Suppressor macrophage (primary cell): Measurements from ENCODE around the gene SFPQ.
A peak's percentile ranks its signal among the peaks of the same experiment; 100 is the strongest.
"Not testable (repeated sequence)": the region's sequence is repeated elsewhere in the genome, so short reads cannot be mapped to it uniquely, and the experiment has no call there.

Experiments used
- DNase-seq, 4 experiments: peaks; one replicate each; pipeline ENCODE4 v3.0.0-alpha.2; 2020 to 2022

Gene SFPQ

GRCh38 chr1:35186239-35186638, 6.7 kb downstream of the SFPQ start:
- DNase-seq: no peak

GRCh38 chr1:35185200-35185599, 7.7 kb downstream of the SFPQ start:
- no peak for DNase-seq

- DNase-seq: no peak
These were observed 8.3 kb downstream of the SFPQ start for GRCh38 chr1:35184495-35185199.

DNA sequence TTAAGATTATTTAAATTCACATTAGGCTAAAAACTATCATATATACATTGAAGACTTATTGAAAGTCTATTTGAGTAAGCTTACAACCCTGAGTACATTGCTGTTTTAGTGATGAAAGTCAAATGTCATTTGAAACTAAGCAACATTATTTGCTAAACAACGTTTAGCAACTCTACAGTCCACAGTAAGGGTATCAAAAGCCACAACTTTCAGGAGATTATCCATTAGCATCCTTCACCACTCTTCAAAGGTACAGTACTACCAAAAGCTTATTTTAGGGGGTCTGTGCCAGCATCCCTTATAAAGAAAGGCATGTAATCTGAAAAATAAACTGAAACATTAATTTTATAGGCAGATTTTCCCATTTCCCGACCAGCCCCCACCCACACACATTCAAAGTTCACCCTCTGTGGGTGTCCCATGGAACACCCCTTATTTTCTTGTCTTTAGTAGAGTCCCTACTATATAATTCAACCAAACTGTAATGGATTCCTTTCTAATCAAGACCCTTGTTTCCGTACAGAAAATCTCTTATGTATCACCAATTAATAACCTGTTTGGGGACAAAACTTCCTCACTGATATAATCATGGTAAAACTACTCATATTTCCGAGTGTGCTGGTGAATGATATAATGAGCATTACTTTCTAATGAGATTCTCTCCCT, 11.0 kb downstream of the SFPQ start:
- no peak for DNase-seq

DNA sequence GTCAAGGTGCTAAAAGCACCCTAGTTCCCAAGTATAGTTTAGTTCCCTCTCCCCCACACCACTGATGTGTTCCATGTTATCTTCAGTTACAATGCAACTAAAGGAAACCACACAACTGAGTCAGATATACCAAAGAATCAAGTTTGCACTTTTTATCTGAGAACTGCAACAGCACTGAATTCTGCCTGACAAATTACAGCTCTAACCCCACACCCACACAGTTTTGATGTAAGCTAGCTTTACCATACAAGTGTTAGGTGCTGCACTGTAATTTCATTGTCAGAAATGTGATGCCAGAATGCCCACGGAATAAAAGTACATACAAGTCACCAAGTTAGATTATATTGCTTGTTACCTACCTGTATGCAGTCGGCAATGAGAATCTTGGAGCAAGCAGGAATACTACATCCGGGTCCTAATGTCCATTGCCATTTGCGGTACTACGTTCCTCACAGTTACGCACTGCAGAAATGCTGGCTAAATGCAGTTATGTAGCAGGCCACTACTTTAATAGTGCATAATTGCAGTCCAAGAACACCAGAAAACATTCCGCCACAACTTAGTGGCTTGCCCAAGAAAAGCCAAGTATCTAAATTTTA, 12.1 kb downstream of the SFPQ start:
- DNase-seq: peak in 1 of 4 experiments; percentile 22

DNA sequence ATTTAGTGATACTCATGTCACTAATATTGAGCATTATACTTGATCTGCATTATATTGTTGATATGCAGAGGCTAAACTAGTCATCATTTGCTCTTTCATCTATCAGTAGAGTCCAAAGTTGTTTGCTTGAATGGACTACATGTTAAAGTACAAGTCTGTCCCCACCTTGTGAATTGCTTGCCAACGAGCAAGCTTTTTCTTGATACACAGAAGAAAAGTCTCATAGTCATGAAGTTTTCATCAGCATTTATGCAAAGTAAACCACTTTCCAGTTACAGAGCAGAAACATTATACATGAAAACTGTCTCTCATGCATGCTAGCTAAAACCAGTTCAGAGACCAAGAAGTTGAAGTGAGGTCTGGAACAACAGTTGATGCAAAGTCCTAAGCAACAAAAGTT, 13.0 kb downstream of the SFPQ start:
- DNase-seq: no peak

DNA sequence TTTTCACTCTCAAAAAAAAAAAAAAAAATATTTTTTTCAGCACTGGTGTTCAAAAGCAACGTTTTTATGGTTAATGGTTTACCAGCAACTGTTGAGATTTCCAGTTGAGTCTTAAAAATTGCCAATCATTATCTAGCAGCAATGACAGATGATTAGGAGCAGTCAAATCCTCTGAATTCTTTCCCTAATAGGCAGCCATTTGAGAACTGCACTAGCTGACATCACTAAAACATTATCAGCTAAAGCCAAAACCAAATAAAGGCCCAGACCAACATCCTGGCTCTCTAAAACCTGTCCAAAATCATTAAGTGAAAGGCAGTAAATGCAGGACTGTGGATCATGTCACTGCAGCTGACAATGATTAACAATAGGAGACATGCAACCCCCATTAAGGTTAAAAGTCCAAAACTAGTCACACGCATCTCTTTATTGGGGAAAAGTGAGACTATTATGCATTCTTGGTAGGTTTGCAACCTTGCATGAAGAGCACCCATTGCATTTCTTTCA, 14.0 kb downstream of the SFPQ start:
- no peak for DNase-seq

GRCh38 chr1:35178295-35178695, 14.7 kb downstream of the SFPQ start:
- no peak for DNase-seq

DNA sequence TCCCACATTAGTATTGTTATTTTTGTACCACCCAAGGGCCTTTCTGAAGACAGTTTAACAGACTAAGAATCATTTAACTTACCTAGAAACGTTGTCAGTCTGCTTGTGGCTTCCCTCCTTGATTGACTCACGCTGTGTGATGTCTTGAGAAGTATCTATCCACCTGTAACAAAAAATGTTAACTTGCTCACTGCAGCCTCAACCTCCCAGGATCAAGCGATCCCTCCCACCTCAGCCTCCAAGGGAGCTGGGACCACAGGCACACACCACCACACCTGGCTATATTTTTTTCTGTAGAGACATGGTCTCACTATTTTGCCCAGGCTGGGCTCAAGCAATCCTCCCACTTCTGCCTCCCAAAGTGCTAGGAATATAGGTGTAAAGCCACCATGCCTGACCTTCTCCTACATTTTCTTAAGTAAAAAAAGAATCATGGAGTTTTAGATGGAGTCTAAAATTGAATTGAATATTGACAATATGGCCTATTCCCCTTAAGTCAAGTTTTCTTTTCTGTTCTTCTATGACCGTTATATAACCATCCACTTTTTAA, 15.6 kb downstream of the SFPQ start:
- no peak for DNase-seq

DNA sequence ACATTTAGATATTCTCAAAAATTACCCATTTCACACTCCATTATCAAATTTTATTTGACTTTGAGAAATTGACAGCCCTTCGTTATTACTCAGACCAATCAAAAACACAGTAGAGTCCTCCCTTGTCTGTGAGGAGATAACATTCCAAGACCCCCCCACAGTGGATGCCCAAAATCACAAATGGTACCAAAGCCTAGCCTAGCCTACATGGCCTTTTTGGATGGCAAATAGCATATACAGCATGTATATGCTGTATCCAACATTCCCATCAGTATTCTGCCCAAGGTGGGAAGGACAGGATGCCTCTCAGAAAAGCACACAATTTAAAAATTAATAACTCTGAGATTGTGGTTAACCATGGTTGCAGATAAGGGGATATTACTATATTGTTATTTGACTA, 17.3 kb downstream of the SFPQ start:
- DNase-seq: no peak

GRCh38 chr1:35175098-35175576, 17.8 kb downstream of the SFPQ start:
- no peak for DNase-seq

DNA sequence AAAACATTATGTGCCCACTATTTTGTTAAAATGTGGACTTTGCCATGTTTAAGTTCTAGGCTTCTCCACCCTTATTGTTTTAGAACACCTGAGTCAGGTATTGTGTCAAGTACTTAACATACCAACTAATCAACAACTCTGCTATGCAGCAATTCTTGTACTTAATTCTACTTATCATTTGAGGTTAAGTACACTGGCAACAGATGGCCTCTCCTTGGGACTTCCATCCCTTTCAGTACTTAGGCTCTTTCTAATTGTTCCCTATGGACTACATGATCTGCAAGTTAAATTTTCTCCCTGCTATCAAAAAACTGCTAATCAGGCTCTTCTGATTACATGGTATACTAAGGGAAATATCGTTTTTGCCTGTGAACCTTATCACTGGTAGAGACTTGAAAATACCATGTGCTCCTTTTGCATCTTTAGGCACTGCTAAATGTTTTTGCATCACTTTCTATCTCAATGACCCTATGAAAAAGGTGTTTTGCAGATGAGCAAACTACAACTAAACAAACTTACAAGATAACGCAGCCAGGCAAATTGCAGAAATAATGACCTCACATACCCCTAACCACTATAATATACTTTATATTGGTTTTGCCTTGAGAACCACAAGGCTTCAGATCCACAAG, 18.9 kb downstream of the SFPQ start:
- no peak for DNase-seq

DNA sequence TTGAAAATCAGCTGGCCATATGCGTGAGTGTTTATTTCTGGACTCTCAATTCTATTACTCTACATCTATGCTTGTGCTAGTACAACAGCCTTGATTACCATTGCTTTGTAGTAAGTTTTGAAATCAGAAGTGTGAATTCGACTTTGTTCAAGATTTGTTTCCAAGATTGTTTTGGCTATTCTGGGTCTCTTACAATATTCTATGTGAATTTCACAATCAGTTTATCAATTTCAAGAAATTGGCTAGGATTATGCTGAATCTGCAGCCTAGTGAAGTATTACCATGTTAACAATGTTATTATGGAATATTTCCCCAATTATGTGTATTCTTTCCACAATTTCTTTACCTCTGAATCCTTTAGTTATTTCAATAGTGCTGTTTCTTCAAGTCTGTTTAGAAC, 19.5 kb downstream of the SFPQ start:
- no peak for DNase-seq

- no peak for DNase-seq
These were observed 20.9 kb downstream of the SFPQ start for GRCh38 chr1:35172022-35172421.

DNA sequence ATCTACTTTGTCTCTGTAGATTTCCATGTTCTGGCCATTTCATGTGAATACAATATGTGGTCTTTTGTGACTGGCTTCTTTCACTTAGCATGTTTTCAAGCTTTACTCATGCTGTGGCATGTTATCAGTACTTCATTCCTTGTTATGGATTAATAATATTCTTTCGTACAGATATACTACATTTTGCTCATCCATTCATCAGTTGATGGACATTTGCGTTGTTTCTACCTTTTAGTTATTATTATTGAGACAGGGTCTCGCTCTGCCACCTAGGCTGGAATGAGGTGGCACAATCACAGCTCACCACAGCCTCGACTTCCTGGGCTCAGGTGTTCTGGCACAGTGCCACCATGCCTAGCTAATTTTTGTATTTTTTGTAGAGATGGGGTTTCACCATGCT, 21.4 kb downstream of the SFPQ start:
- no peak for DNase-seq

DNA sequence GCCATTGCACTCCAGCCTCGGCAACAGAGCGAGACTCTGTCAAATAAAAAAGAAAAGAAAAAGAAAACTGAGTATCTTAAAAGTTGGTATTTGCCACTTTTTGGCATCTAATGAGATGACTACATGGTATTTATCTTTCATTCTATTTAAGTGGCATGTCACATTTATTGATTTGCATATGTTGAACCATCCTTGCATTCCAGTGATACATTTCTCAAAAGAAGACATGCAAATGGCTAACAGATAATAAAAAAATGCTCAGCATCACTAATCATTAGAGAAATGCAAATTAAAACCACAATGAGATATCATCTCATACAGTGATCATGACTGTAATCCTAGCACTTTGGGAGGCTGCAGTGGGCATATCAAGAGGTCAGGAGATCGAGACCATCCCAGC, 28.1 kb downstream of the SFPQ start:
- DNase-seq: peak in 1 of 4 experiments; percentile 11

GRCh38 chr1:35151220-35151619, 41.7 kb downstream of the SFPQ start:
- DNase-seq: no peak

DNA sequence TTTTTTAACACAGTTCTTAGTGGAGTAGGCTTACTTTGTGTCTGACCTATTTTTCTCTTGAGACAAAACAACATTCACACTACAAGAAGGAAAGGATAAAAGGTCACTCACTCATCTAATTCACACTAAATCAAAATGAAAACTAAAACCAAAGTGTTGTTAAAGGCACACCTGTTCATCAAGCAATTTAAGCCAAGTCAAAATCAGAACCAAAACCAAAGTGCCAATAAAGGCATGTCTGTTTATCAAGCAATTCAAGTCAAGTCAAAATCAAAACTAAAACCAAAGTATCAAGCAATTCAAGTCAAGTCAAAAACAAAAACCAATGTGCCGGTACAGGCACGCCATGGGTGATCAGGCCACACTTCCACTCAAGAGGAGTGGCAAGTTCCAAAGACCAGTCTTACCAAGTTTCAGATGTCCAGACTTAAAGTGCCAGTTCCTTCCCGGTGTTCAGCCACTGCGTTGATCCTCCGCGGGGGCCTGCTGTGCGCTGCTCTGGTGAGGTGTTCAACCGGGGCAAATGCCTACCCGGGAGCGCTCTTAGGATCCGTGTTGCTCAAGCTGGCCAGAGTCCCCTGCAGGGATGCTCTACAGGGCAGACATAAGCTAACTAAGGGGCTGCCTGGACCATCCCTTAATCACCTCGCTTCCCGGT, 46.9 kb downstream of the SFPQ start:
- DNase-seq: not testable (repeated sequence)

DNA sequence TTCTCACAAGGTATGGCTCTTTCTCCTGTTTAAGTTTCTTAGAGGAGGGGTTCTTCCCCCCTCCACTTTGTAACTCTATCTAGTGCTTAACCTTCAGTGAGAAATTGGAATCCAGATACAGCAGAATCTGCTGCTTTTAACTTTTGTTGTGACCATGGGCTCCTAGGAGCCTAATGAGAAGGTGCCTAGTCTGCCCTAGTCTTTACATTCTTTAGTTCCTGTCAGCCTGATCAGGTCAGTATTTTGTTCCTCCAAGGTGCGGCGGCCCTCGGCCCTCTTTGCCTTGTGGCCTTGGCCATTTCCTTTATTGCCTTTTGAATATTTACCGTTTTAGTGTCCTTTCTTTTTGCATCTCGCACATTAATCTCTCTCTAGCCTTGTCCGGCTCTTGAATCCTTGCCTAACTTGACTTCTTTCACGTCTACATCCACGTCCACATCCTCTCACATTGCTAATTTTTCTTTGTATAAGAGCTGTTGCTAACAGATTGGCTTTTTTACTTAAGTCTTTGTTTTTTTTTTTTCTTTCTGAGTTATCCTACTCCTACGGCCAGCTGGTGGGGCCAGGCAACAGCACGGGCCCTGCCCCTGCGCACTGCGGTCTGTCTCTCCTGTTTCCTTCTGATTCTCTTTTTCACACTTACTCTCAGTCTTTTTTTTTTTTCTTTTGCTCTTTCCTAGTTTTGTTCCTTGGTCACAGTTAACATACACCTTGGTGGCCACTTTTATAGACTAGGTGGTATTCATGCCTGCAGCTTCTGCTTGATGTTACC, 49.0 kb downstream of the SFPQ start:
- no peak for DNase-seq

DNA sequence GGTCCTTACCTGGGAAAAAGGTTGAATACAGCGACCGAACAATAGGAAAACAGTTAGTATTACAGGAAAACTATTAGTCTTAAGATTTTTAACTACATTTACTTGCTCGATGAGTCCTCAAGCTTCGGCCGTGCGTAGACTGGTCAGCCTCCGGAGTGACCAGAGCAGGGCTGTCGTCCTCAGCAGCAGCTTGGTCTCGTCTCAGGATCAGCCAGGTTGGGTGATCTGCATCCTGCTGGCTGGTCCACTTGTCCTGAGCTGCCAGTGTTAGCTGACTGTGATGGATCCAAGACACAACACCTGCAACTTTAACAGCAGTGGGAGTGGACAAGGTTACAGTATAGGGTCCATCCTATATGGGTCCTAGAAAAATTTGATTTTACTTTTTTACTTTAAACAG, 50.2 kb downstream of the SFPQ start:
- DNase-seq: not testable (repeated sequence)

GRCh38 chr1:35142294-35142693, 50.7 kb downstream of the SFPQ start:
- not testable (repeated sequence) for DNase-seq

DNA sequence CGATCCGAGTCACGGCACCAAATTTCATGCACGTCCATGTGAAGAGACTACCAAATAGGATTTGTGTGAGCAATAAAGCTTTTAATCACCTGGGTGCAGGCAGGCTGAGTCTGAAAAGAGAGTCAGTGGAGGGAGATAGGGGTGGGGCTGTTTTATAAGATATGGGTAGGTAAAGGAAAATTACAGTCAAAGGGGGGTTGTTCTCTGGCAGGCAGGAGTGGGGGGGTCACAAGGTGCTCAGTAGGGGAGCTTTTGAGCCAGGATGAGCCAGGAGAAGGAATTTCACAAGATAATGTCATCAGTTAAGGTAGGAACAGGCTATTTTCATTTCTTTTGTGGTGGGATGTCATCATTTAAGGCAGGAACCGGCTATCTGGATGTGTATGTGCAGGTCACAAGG, 55.4 kb downstream of the SFPQ start:
- DNase-seq: not testable (repeated sequence)
